NCI-H2227 (cell line): Measurements from ENCODE around the gene ATAD3B.
"Not testable (repeated sequence)": the region's sequence is repeated elsewhere in the genome, so short reads cannot be mapped to it uniquely, and the experiment has no call there.

Experiments
- DNase-seq: peaks from one replicate; lab custom pipeline; 2025; ENCODE audit not compliant: unreplicated experiment; lab: John Stamatoyannopoulos, UW

ATAD3B gene

GRCh38 chr1:1529936-1530335, 58.4 kb downstream of the ATAD3B start:
- no peak for DNase-seq

GRCh38 chr1:1531947-1532346, 60.4 kb downstream of the ATAD3B start:
- DNase-seq = no peak

GRCh38 chr1:1533176-1533893, 61.8 kb downstream of the ATAD3B start:
- not testable (repeated sequence) for DNase-seq

GRCh38 chr1:1533894-1534291, 62.3 kb downstream of the ATAD3B start:
- not testable (repeated sequence) for DNase-seq

- no peak for DNase-seq
Measured at GRCh38 chr1:1534401-1535154, 63.0 kb downstream of the ATAD3B start.

GRCh38 chr1:1535201-1536018, 63.8 kb downstream of the ATAD3B start:
- no peak for DNase-seq

GRCh38 chr1:1536019-1536937, 64.7 kb downstream of the ATAD3B start:
- no peak for DNase-seq

- DNase-seq = no peak
Measured at GRCh38 chr1:1536938-1537546, 65.5 kb downstream of the ATAD3B start.

GRCh38 chr1:1537626-1538250, 66.2 kb downstream of the ATAD3B start:
- DNase-seq = no peak

- DNase-seq = no peak
Measured at GRCh38 chr1:1538334-1538733, 66.8 kb downstream of the ATAD3B start.

- DNase-seq = no peak
Measured at GRCh38 chr1:1538989-1539309, 67.4 kb downstream of the ATAD3B start.

GRCh38 chr1:1539310-1540089, 67.9 kb downstream of the ATAD3B start:
- DNase-seq = peak; percentile 56

- DNase-seq = peak; percentile 93
Measured at GRCh38 chr1:1540090-1540817, 68.7 kb downstream of the ATAD3B start, which contains the start of gene TMEM240. TMEM240 (minus strand) TSS chr1:1540624; CDS start chr1:1540346, 278 bp downstream.

GRCh38 chr1:1540818-1541628, 69.5 kb downstream of the ATAD3B start:
- no peak for DNase-seq

GRCh38 chr1:1541956-1542765, 70.6 kb downstream of the ATAD3B start:
- no peak for DNase-seq
